Neural progenitor cell (in vitro differentiated cells): ENCODE measurements around the gene SOWAHD. TPM values are rescaled to one million over a fixed set of nuclear protein-coding genes. Genes with fewer than 3 reads are reported as not detected.
"Not testable (repeated sequence)": the region's sequence is repeated elsewhere in the genome, so short reads cannot be mapped to it uniquely, and the experiment has no call there.

Experiments
- DNase-seq: peaks from one replicate; pipeline ENCODE4 v3.0.0-alpha.2; 2016; ENCODE audit warnings: low spot score
- H2AFZ ChIP-seq: fragments of 200-600 bp; sonication (generic); replicated peaks from 2 replicates; pipeline ENCODE4 v1.6.1; 2016; ENCODE audit warnings: antibody characterized with exemption
- H3F3A ChIP-seq: fragments of 200-600 bp; sonication (generic); 2 replicates; pipeline ENCODE4 v1.6.1; 2016; ENCODE audit warnings: antibody characterized with exemption, low read depth
- H3K27ac ChIP-seq: fragments of 200-600 bp; sonication (generic); 2 replicates; pipeline ENCODE4 v1.5.1; 2016; ENCODE audit warnings: mild to moderate bottlenecking
- H3K27me3 ChIP-seq: fragments of 200-600 bp; sonication (generic); 2 replicates; pipeline ENCODE4 v1.6.1; 2016; ENCODE audit warnings: mild to moderate bottlenecking, moderate library complexity
- H3K36me3 ChIP-seq: fragments of 200-600 bp; sonication (generic); 2 replicates; pipeline ENCODE4 v1.5.1; 2016
- H3K4me1 ChIP-seq: fragments of 200-600 bp; sonication (generic); 2 replicates; pipeline ENCODE4 v1.6.1; 2016; ENCODE audit warnings: mixed run types
- H3K4me2 ChIP-seq: fragments of 200-600 bp; sonication (generic); 2 replicates; pipeline ENCODE4 v1.6.1; 2016
- H3K4me3 ChIP-seq: fragments of 200-600 bp; sonication (generic); 2 replicates; pipeline ENCODE4 v1.5.1; 2016
- H3K79me2 ChIP-seq: fragments of 200-600 bp; sonication (generic); 2 replicates; pipeline ENCODE4 v1.6.1; 2016; ENCODE audit warnings: low read depth
- H3K9ac ChIP-seq: fragments of 200-600 bp; sonication (generic); 2 replicates; pipeline ENCODE4 v1.6.1; 2016
- H3K9me3 ChIP-seq: fragments of 200-600 bp; sonication (generic); 2 replicates; pipeline ENCODE4 v1.5.1; 2016; ENCODE audit warnings: low read depth
- H4K20me1 ChIP-seq: fragments of 200-600 bp; sonication (generic); 2 replicates; pipeline ENCODE4 v1.6.1; 2016; ENCODE audit warnings: low read depth
- H3K27ac Mint-ChIP-seq: 3 replicates; pipeline ENCODE4 v1.8.0; 2021; ENCODE audit warnings: mixed read lengths
- H3K27me3 Mint-ChIP-seq: 2 replicates; pipeline ENCODE4 v1.8.0; 2022; ENCODE audit warnings: low read depth, mild to moderate bottlenecking, inconsistent platforms, moderate library complexity, mixed read lengths; ENCODE audit not compliant: insufficient read depth
- H3K36me3 Mint-ChIP-seq: 3 replicates; pipeline ENCODE4 v1.8.0; 2021; ENCODE audit warnings: mixed read lengths
- H3K4me1 Mint-ChIP-seq: 3 replicates; pipeline ENCODE4 v1.8.0; 2021; ENCODE audit warnings: mixed read lengths
- H3K4me3 Mint-ChIP-seq: 3 replicates; pipeline ENCODE4 v1.8.0; 2021; ENCODE audit warnings: mild to moderate bottlenecking, moderate library complexity, mixed read lengths
- H3K9me3 Mint-ChIP-seq: 3 replicates; pipeline ENCODE4 v1.8.0; 2020; ENCODE audit warnings: mixed read lengths
- CTCF ChIP-seq: fragments of 200-600 bp; sonication (generic); IDR thresholded peaks from 2 replicates; pipeline ENCODE4 v1.5.1; 2017; ENCODE audit warnings: antibody characterized with exemption, mild to moderate bottlenecking
- EZH2 ChIP-seq: fragments of 200-600 bp; sonication (generic); IDR thresholded peaks from 2 replicates; pipeline ENCODE4 v1.6.1; 2017; ENCODE audit warnings: antibody characterized with exemption, mild to moderate bottlenecking, moderate library complexity
- EZH2phosphoT487 ChIP-seq: fragments of 200-600 bp; sonication (generic); IDR thresholded peaks from 2 replicates; pipeline ENCODE4 v1.6.1; 2017; ENCODE audit warnings: antibody characterized with exemption
- total RNA-seq: library from RNA; depleted of rRNA; stranded (reverse); fragments of >200 nt; gene quantifications from 2 replicates; pipeline ENCODE4 v1.2.3, GENCODE V29; 2015; ENCODE audit warnings: low replicate concordance

SOWAHD gene
- total RNA-seq, 1 donor from 2014 or later, result not detected

GRCh38 chrX:119801253-119802221 lies 43.1 kb downstream of the SOWAHD start:
- Histone ChIP-seq H3F3A (no peaks in the 10 kb centered on the region), H3K4me2 (no peak overlapping the region), H4K20me1 (no peaks in the 10 kb centered on the region), H3K4me3 (no peak overlapping the region), H3K36me3 (no peaks in the 10 kb centered on the region), H3K9ac (no peak overlapping the region), H2AFZ (no peak overlapping the region), H3K27ac (no peak overlapping the region), H3K79me2 (no peaks in the 10 kb centered on the region), H3K4me1 (no peaks in the 10 kb centered on the region), H3K9me3 (no peaks in the 10 kb centered on the region), H3K27me3 (no peaks in the 10 kb centered on the region)
- H3K36me3 Mint-ChIP-seq, result peaks cover 2% of the 10 kb centered on the region
- no peak for DNase-seq
- TF ChIP-seq EZH2, result no peak
- TF ChIP-seq CTCF, result no peak
- TF ChIP-seq EZH2phosphoT487, result no peak
- no peak overlapping the region for H3K4me3 Mint-ChIP-seq
- H3K9me3 Mint-ChIP-seq, result peaks cover 14% of the 10 kb centered on the region
- H3K4me1 Mint-ChIP-seq, result no peaks in the 10 kb centered on the region
- H3K27me3 Mint-ChIP-seq, result peaks cover 5% of the 10 kb centered on the region
- no peak overlapping the region for H3K27ac Mint-ChIP-seq

DNA sequence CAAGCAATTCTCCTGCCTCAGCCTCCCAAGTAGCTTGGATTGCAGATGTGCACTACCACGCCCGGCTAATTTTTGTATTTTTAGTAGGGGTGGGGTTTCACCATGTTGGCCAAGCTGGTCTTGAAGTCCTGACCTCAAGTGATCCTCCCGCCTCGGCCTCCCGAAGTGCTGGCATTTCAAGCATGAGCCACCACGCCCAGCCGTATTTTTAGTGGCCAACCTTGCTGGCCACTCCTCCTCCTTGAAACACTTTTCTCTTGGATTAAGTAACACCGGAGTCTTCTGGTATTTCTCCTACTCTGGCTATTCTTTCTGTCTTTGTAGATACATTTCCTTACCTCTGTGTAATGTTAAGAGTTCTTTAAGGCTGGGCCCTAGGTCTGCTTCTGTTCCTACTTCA lies 44.2 kb downstream of the SOWAHD start:
- H3K36me3 Mint-ChIP-seq, result peaks cover 2% of the 10 kb centered on the region
- Histone ChIP-seq H3K4me2 (no peak overlapping the region), H2AFZ (no peak overlapping the region), H3K4me1 (no peaks in the 10 kb centered on the region), H3K27ac (no peak overlapping the region), H3K79me2 (no peaks in the 10 kb centered on the region), H3K27me3 (no peaks in the 10 kb centered on the region), H3K4me3 (no peak overlapping the region), H3K9ac (no peak overlapping the region), H3K36me3 (no peaks in the 10 kb centered on the region), H4K20me1 (no peaks in the 10 kb centered on the region), H3F3A (no peaks in the 10 kb centered on the region), H3K9me3 (no peaks in the 10 kb centered on the region)
- H3K4me1 Mint-ChIP-seq, result no peaks in the 10 kb centered on the region
- no peak overlapping the region for H3K27ac Mint-ChIP-seq
- H3K9me3 Mint-ChIP-seq, result peaks cover 16% of the 10 kb centered on the region
- H3K4me3 Mint-ChIP-seq, result no peak overlapping the region
- DNase-seq, result no peak
- H3K27me3 Mint-ChIP-seq, result peaks cover 5% of the 10 kb centered on the region
- no peak for TF ChIP-seq EZH2
- TF ChIP-seq CTCF, result no peak
- TF ChIP-seq EZH2phosphoT487, result no peak

GRCh38 chrX:119808461-119808860 lies 50.1 kb downstream of the SOWAHD start:
- not testable (repeated sequence) for H3K79me2 ChIP-seq, H3K9ac ChIP-seq, H2AFZ ChIP-seq, H3K4me2 ChIP-seq, H3K4me1 ChIP-seq, H3K27ac Mint-ChIP-seq, H3K27me3 Mint-ChIP-seq, H4K20me1 ChIP-seq, H3F3A ChIP-seq, H3K36me3 ChIP-seq, H3K27ac ChIP-seq, H3K4me1 Mint-ChIP-seq, H3K4me3 ChIP-seq, DNase-seq, H3K4me3 Mint-ChIP-seq, H3K9me3 ChIP-seq, H3K27me3 ChIP-seq, H3K36me3 Mint-ChIP-seq
- peaks cover 16% of the 10 kb centered on the region for H3K9me3 Mint-ChIP-seq

DNA sequence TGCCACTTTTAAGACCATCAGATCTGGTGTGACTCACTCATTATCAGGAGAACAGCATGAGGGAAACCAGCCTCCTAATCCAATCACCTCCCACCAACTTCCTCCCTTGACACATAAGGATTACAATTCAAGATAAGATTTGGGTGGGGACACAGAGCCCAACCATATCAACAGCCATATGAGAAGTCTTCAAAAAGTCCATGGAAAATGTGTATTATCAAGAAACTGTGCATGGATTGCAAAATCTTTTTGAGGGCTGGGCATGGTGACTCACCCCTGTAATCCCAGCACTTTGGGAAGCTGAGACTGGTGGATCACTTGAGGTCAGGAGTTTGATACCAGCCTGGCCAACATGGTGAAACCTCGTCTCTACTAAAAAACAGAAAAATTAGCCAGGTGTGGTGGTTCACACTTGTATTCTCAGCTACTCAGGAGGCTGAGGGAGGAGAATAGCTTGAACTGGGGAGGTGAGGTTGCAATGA lies 50.8 kb downstream of the SOWAHD start:
- Histone ChIP-seq H3K9ac (no peak overlapping the region), H3K4me3 (no peak overlapping the region), H4K20me1 (no peaks in the 10 kb centered on the region), H2AFZ (no peak overlapping the region), H3F3A (no peaks in the 10 kb centered on the region), H3K79me2 (no peaks in the 10 kb centered on the region), H3K4me1 (no peaks in the 10 kb centered on the region), H3K36me3 (no peaks in the 10 kb centered on the region), H3K27ac (no peak overlapping the region), H3K9me3 (no peaks in the 10 kb centered on the region), H3K27me3 (no peaks in the 10 kb centered on the region), H3K4me2 (no peak overlapping the region)
- no peak for DNase-seq
- Mint-ChIP-seq H3K27ac (no peak overlapping the region), H3K27me3 (no peaks in the 10 kb centered on the region), H3K9me3 (peaks cover 19% of the 10 kb centered on the region), H3K4me1 (no peaks in the 10 kb centered on the region), H3K4me3 (no peak overlapping the region), H3K36me3 (peaks cover 2% of the 10 kb centered on the region)
- no peak for TF ChIP-seq EZH2
- TF ChIP-seq EZH2phosphoT487, result no peak
- no peak for TF ChIP-seq CTCF
